HepG2 (cell line): ENCODE measurements around the gene SUOX. TPM values are rescaled to one million over a fixed set of nuclear protein-coding genes. Genes with fewer than 3 reads are reported as not detected.

Experiments
- ATAC-seq: fragments of 200-7000 bp; cut with Tn5 transposase; 3 replicates; pipeline ENCODE4 v1.9.1; 2020; ENCODE audit warnings: mild to moderate bottlenecking, moderate library complexity
- BruUV-seq: library from RNA; stranded (reverse); fragments of 400-500 nt; replicated peaks from 2 replicates; lab custom pipeline; 2021; lab: Mats Ljungman, UMichigan
- CTCF ChIA-PET: fragments of 300-600 bp; formaldehyde crosslinking; extraction: SDS; loops from one replicate; lab custom pipeline; 2021; ENCODE audit warnings: low total read pairs, inconsistent platforms, low intra/inter-chr PET ratio; lab: Yijun Ruan, JAX
- POLR2A ChIA-PET: fragments of 350-600 bp; sonication (Branson Sonifier 250); formaldehyde crosslinking; loops from one replicate; lab custom pipeline; 2020; ENCODE audit warnings: antibody characterized with exemption, inconsistent platforms; lab: Yijun Ruan, JAX
- DNase-seq: peaks from one replicate; pipeline ENCODE4 v3.0.0-alpha.2; 2015; ENCODE audit warnings: low spot score
- FAIRE-seq: peaks from 3 replicates; lab custom pipeline; 2011; peaks lifted over from hg19 to GRCh38; lab: Jason Lieb, UNC
- H2AFZ ChIP-seq: one replicate; pipeline ENCODE4 v1.6.1; 2011; ENCODE audit warnings: low read length, inconsistent platforms
- H3K27ac ChIP-seq: fragments of 300-600 bp; 3 replicates; pipeline ENCODE4 v1.8.0; 2011; ENCODE audit warnings: mixed run types, mild to moderate bottlenecking, mixed read lengths, low read length, inconsistent platforms; ENCODE audit not compliant: insufficient read depth; ENCODE audit errors: extremely low read length
- H3K27me3 ChIP-seq, 2 experiments: fragments of 200-600 bp in 1 of 2; 2 replicates in 1 of 2; 3 replicates in 1 of 2; pipeline versions ENCODE4 v1.6.0 to v1.8.0; 2011; ENCODE audit warnings: low read length in 2 of 2, mild to moderate bottlenecking in 2 of 2, moderate library complexity in 2 of 2, inconsistent platforms in 1 of 2; ENCODE audit not compliant: insufficient read depth in 2 of 2, control insufficient read depth in 1 of 2
- H3K36me3 ChIP-seq, 2 experiments: fragments of 200-600 bp in 1 of 2; replicated peaks in 1 of 2; 2 replicates in 1 of 2; 3 replicates in 1 of 2; pipeline versions ENCODE4 v1.5.1 to v1.8.0; 2011; ENCODE audit warnings: low read length in 2 of 2, inconsistent platforms in 1 of 2; ENCODE audit not compliant: insufficient read depth in 2 of 2, control insufficient read depth in 1 of 2
- H3K4me1 ChIP-seq: 2 replicates; pipeline ENCODE4 v1.5.1; 2012; ENCODE audit warnings: low read length, inconsistent platforms; ENCODE audit not compliant: insufficient read depth
- H3K4me2 ChIP-seq: 2 replicates; pipeline ENCODE4 v1.6.0; 2011; ENCODE audit warnings: low read depth, low read length, inconsistent platforms
- H3K4me3 ChIP-seq, 3 experiments: fragments of 200-600 bp in 1 of 3; sonication (generic), shearing (Covaris generic) in 1 of 3; replicated peaks in 1 of 3; 2 replicates each; pipeline ENCODE4 v1.5.1; 2011 to 2016; ENCODE audit warnings: low read length in 3 of 3, inconsistent platforms in 2 of 3, low read depth in 2 of 3, mild to moderate bottlenecking in 2 of 3, control low read depth in 1 of 3, mixed read lengths in 1 of 3; ENCODE audit not compliant: insufficient read depth in 1 of 3
- H3K79me2 ChIP-seq: one replicate; pipeline ENCODE4 v1.6.1; 2011; ENCODE audit warnings: low read length, inconsistent platforms; ENCODE audit not compliant: insufficient read depth
- H3K9ac ChIP-seq: 2 replicates; pipeline ENCODE4 v1.6.0; 2011; ENCODE audit warnings: mild to moderate bottlenecking, low read depth, low read length, inconsistent platforms; ENCODE audit not compliant: insufficient read depth
- H3K9me3 ChIP-seq: 2 replicates; pipeline ENCODE4 v1.5.1; 2012; ENCODE audit warnings: mild to moderate bottlenecking, low read length
- H4K20me1 ChIP-seq: 2 replicates; pipeline ENCODE4 v1.6.0; 2011; ENCODE audit warnings: inconsistent platforms, mild to moderate bottlenecking, low read length, moderate library complexity; ENCODE audit not compliant: insufficient read depth
- CBX5 ChIP-seq: sonication (generic); formaldehyde crosslinking; IDR thresholded peaks from 2 replicates; pipeline ENCODE4 v1.4.0; 2020; ENCODE audit warnings: missing genetic modification reagents, borderline replicate concordance
- DPF2 ChIP-seq: sonication (generic); formaldehyde crosslinking; IDR thresholded peaks from 2 replicates; pipeline ENCODE4 v1.4.0; 2020; ENCODE audit warnings: mild to moderate bottlenecking, low read depth, missing genetic modification reagents, borderline replicate concordance
- FOXC1 ChIP-seq: sonication (generic); formaldehyde crosslinking; IDR thresholded peaks from 2 replicates; pipeline ENCODE4 v1.8.0; 2022; ENCODE audit warnings: mild to moderate bottlenecking, missing genetic modification reagents, borderline replicate concordance
- HIVEP1 ChIP-seq: sonication (generic); formaldehyde crosslinking; IDR thresholded peaks from 2 replicates; pipeline ENCODE4 v1.4.0; 2020; ENCODE audit warnings: mild to moderate bottlenecking, missing genetic modification reagents
- HOXA7 ChIP-seq: sonication (generic); formaldehyde crosslinking; IDR thresholded peaks from 2 replicates; pipeline ENCODE4 v1.8.1; 2022; ENCODE audit warnings: mild to moderate bottlenecking, missing genetic modification reagents, moderate library complexity
- KDM5B ChIP-seq: sonication (generic); formaldehyde crosslinking; IDR thresholded peaks from 2 replicates; pipeline ENCODE4 v1.4.0; 2020; ENCODE audit warnings: missing genetic modification reagents, mild to moderate bottlenecking, borderline replicate concordance
- PRDM15 ChIP-seq: sonication (generic); formaldehyde crosslinking; IDR thresholded peaks from 2 replicates; pipeline ENCODE4 v1.4.0; 2020; ENCODE audit warnings: missing genetic modification reagents
- SCMH1 ChIP-seq: sonication (generic); formaldehyde crosslinking; IDR thresholded peaks from 2 replicates; pipeline ENCODE4 v1.9.0; 2021; ENCODE audit warnings: missing genetic modification reagents, mild to moderate bottlenecking, borderline replicate concordance
- SRY ChIP-seq: sonication (generic); formaldehyde crosslinking; IDR thresholded peaks from 2 replicates; pipeline ENCODE4 v1.8.0; 2022; ENCODE audit warnings: mild to moderate bottlenecking, missing genetic modification reagents
- THRA ChIP-seq: sonication (generic); formaldehyde crosslinking; IDR thresholded peaks from 2 replicates; pipeline ENCODE4 v1.4.0; 2020; ENCODE audit warnings: missing genetic modification reagents, borderline replicate concordance
- ZBTB43 ChIP-seq: sonication (generic); formaldehyde crosslinking; conservative IDR thresholded peaks from 2 replicates; pipeline ENCODE4 v1.4.0; 2020; ENCODE audit warnings: missing genetic modification reagents
- ZNF572 ChIP-seq: sonication (generic); formaldehyde crosslinking; IDR thresholded peaks from 2 replicates; pipeline ENCODE4 v1.5.1; 2020; ENCODE audit warnings: mild to moderate bottlenecking, missing genetic modification reagents
- ZNF891 ChIP-seq: sonication (generic); formaldehyde crosslinking; IDR thresholded peaks from 2 replicates; pipeline ENCODE4 v1.5.0; 2020; ENCODE audit warnings: mild to moderate bottlenecking, missing genetic modification reagents
- WGBS: methylation state at CpG from one replicate; pipeline ENCODE4 v1.1.6; 2017; ENCODE audit warnings: low lambda C conversion rate; 5-methylcytosine and 5-hydroxymethylcytosine counted together
- in situ Hi-C: cut with HindIII; loops from 2 replicates; pipeline ENCODE4 v1.10.0; 2017; ENCODE audit warnings: low pct_unique_long_range_greater_than_20kb; ENCODE audit not compliant: extremely low pct_ligation_motif_present
- intact Hi-C: fragments of 100-400 bp; cut with micrococcal nuclease; formaldehyde crosslinking; loops from one replicate; pipeline ENCODE4 v1.10.0; 2022; ENCODE audit not compliant: unreplicated experiment
- polyA plus RNA-seq, 8 experiments: library from polyadenylated mRNA; depleted of rRNA in 3 of 8; stranded (reverse) in 7 of 8; unstranded in 1 of 8; fragments of >200 nt; fragmentation: Illumina TruSeq in 4 of 8; extraction: Trizol in 4 of 8; gene quantifications; 2 replicates each; pipeline versions ENCODE4 v1.2.1 to v1.2.3, GENCODE V29; 2011 to 2016; ENCODE audit warnings: low read depth in 4 of 8, missing spikeins in 1 of 8, mixed read lengths in 1 of 8; ENCODE audit not compliant: insufficient read depth in 1 of 8
- total RNA-seq, 5 experiments: library from RNA; depleted of rRNA; stranded (reverse); fragments of >200 nt; fragmentation: Illumina TruSeq; extraction: Trizol; gene quantifications; 2 replicates each; pipeline ENCODE4 v1.2.3, GENCODE V29; 2016; ENCODE audit warnings: low read depth in 1 of 5

SUOX gene
- total and polyA plus RNA-seq, 2 of the 13 experiments (the other 11 are each of a cell fraction or from before 2014, with no cell fraction given): 23.9 to 25.9 TPM

DNA sequence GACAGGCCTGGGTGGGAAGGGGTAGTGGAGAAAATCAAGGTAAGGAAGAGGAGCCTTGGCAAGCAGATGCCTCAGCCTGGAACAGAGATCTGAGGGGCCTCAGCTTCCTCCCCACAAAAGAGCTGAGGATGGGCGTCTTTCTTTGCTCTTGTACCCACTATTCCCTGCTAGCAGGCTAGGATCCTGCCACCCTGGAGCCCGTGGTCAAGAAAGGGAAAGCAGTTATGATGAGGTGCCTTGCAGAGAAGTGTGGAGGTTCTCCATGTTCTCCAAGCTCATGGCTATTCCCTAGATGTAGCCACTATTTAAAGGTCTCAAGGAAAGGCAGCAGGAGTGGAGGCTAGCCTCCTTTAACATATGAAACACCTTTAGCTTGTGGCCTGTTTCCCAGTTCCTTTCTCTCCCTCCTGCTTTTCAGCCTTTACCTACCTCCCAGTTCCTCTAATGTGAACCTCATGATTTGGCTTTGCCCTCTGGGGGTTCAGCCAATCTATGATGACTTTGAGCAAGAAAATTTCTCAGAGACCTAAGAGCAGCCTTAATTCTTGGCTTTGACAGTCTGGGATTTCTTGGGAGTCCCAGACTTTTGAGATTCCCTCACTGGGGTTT, 24.9 kb downstream of the SUOX start:
- 66% methylated on average over 2 of the region's 2 CpGs for WGBS
- in situ Hi-C loops: no loop called here
- ChIA-PET CTCF (no interaction called here), POLR2A (interaction anchor here (0.9 to 4.2 kb wide), 5 partner anchors 11 to 92 kb away, joined by 3 to 27 read pairs (median 8); partner anchors contain the start of genes RAB5B and SUOX)
- no peak for TF ChIP-seq ZBTB43 (CRISPR knock-in tag)
- TF ChIP-seq SCMH1: no peak
- no peak for TF ChIP-seq KDM5B (CRISPR knock-in tag)
- TF ChIP-seq SRY: no peak
- no peak for TF ChIP-seq DPF2 (CRISPR knock-in tag)
- TF ChIP-seq CBX5 (CRISPR knock-in tag): no peak
- no peak for TF ChIP-seq ZNF572
- TF ChIP-seq HOXA7 (CRISPR knock-in tag): no peak
- no peak for TF ChIP-seq FOXC1 (CRISPR knock-in tag)
- TF ChIP-seq THRA (CRISPR knock-in tag): no peak
- TF ChIP-seq ZNF891 (CRISPR knock-in tag): no peak
- no peak for TF ChIP-seq PRDM15 (CRISPR knock-in tag)
- no peak for TF ChIP-seq HIVEP1
- Histone ChIP-seq H3K4me2 (peak overlapping the region; percentile 70), H3K9me3 (no peaks in the 10 kb centered on the region), H3K9ac (peak overlapping the region; percentile 44), H3K27ac (no peak overlapping the region), H2AFZ (no peak overlapping the region), H3K4me1 (peaks cover 33% of the 10 kb centered on the region), H3K36me3 (no peaks in the 10 kb centered on the region; a peak in 2 of 5 replicates), H3K79me2 (no peaks in the 10 kb centered on the region), H4K20me1 (no peaks in the 10 kb centered on the region), H3K27me3 (no peaks in the 10 kb centered on the region), H3K4me3 (peak overlapping the region; percentile 34 to 56 (median 34); a peak in 5 of 6 replicates)
- no peak for FAIRE-seq
- peak; percentile 27 for ATAC-seq
- DNase-seq: no peak
- BruUV-seq: TSS peak; percentile 40
- intact Hi-C loops: no loop called here
